Cardiac fibroblast (primary cell): ENCODE measurements around the gene TMEM181.
"Not testable (repeated sequence)": the region's sequence is repeated elsewhere in the genome, so short reads cannot be mapped to it uniquely, and the experiment has no call there.

Experiments
- DNase-seq, 2 donors: peaks; one replicate each; pipeline versions ENCODE4 v3.0.0 to v3.0.0-alpha.2; 2010; ENCODE audit warnings: low read depth in 2 of 2
- H3K4me3 ChIP-seq, 2 donors: replicated peaks in 1 of 2; 1 replicate in 1 of 2; 2 replicates in 1 of 2; pipeline ENCODE4 v1.5.1; 2011; ENCODE audit warnings: low read depth in 2 of 2, low read length in 2 of 2, mild to moderate bottlenecking in 2 of 2, moderate library complexity in 1 of 2
- CTCF ChIP-seq: IDR thresholded peaks from one replicate; pipeline ENCODE4 v1.5.1; 2011; ENCODE audit warnings: low read depth, mild to moderate bottlenecking, low read length, inconsistent platforms

Gene TMEM181

GRCh38 chr6:158666628-158667359 is 106.9 kb downstream of the TMEM181 start:
- DNase-seq: peak; percentile 70 to 77
- H3K4me3 ChIP-seq: no peak overlapping the region
- TF ChIP-seq CTCF: no peak

GRCh38 chr6:158667360-158667981 is 107.6 kb downstream of the TMEM181 start:
- no peak overlapping the region for H3K4me3 ChIP-seq
- no peak for DNase-seq
- TF ChIP-seq CTCF: no peak

DNA sequence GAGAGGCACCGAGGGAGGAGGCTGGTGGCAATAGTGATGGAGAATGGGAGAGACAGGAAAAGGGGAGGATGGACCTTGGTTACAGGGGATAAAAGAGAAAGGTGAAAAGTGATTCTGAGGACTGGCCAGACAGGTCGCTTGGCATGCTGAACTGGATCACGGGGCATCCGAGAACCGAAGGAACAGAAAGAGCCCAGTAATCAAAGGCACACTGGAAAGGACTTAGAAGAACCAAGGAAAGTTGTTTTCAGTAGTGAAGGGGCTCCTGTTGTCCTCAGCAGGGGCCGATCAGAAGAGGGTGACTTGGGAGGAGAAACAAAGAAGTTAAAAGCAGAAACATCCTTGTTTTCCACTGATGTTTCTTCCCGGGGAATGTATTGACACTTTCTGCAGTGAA is 108.8 kb downstream of the TMEM181 start:
- DNase-seq: no peak
- TF ChIP-seq CTCF: no peak
- no peak overlapping the region for H3K4me3 ChIP-seq

- TF ChIP-seq CTCF: no peak
- DNase-seq: no peak
- H3K4me3 ChIP-seq: no peak overlapping the region
Measured at GRCh38 chr6:158669145-158670035, 109.5 kb downstream of the TMEM181 start.

GRCh38 chr6:158672119-158672518 is 112.2 kb downstream of the TMEM181 start:
- not testable (repeated sequence) for H3K4me3 ChIP-seq, DNase-seq

- no peak overlapping the region for H3K4me3 ChIP-seq
- TF ChIP-seq CTCF: no peak
- DNase-seq: no peak
Measured at GRCh38 chr6:158672726-158673125, 112.8 kb downstream of the TMEM181 start.
